ENCODE results near the gene SCN5A.

DNA sequence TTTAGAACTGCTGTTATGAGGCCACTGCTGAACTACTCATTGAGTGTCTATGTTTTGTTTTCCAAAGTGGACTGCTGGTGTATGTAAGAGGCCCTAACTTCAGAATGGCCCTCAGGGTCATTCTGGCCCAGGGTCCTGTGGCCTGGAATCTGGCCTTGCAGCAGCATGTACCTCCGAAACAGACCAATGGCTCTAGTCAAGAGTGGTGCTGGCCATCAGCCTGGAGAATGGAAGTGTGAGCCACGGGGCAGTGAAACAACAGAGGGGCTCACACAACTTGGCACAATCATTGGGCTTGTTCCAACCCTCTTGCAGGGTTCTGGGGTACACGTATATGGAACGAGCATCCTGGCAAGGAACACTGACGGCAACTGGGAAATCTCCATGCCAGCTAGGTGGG is 40.5 kb downstream of the SCN5A start:
- TF ChIP-seq CEBPB (IDR thresholded peaks at IDR 0.05; ENCODE audit: low read depth) (no peak), YY1 (IDR thresholded peaks at IDR 0.05; ENCODE audit: extremely low read depth, insufficient replicate concordance, low read depth, low read length) (no peak), POLR2A (IDR thresholded peaks at IDR 0.05; ENCODE audit: borderline replicate concordance, extremely low read depth, insufficient read depth, insufficient read length) (no peak), ZNF274 (IDR thresholded peaks at IDR 0.05; ENCODE audit: low read depth, low read length) (no peak), SIN3A (IDR thresholded peaks at IDR 0.05; ENCODE audit: low read depth) (no peak), EZH2 (IDR thresholded peaks at IDR 0.05) (no peak), RAD21 (IDR thresholded peaks at IDR 0.05; ENCODE audit: low read depth) (no peak), SP1 (IDR thresholded peaks at IDR 0.05; ENCODE audit: low read depth) (no peak), JUND (IDR thresholded peaks at IDR 0.05) (no peak)
- TF ChIP-seq, protein P1, sequence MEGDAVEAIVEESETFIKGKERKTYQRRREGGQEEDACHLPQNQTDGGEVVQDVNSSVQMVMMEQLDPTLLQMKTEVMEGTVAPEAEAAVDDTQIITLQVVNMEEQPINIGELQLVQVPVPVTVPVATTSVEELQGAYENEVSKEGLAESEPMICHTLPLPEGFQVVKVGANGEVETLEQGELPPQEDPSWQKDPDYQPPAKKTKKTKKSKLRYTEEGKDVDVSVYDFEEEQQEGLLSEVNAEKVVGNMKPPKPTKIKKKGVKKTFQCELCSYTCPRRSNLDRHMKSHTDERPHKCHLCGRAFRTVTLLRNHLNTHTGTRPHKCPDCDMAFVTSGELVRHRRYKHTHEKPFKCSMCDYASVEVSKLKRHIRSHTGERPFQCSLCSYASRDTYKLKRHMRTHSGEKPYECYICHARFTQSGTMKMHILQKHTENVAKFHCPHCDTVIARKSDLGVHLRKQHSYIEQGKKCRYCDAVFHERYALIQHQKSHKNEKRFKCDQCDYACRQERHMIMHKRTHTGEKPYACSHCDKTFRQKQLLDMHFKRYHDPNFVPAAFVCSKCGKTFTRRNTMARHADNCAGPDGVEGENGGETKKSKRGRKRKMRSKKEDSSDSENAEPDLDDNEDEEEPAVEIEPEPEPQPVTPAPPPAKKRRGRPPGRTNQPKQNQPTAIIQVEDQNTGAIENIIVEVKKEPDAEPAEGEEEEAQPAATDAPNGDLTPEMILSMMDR (IDR thresholded peaks at IDR 0.05 in 2 of 3, conservative IDR thresholded peaks at IDR 0.05 in 1 of 3; ENCODE audit: borderline replicate concordance in 1 of 3, insufficient read depth in 1 of 3, low read depth in 2 of 3, low read length in 2 of 3), result no peak
- TF ChIP-seq, protein P2, sequence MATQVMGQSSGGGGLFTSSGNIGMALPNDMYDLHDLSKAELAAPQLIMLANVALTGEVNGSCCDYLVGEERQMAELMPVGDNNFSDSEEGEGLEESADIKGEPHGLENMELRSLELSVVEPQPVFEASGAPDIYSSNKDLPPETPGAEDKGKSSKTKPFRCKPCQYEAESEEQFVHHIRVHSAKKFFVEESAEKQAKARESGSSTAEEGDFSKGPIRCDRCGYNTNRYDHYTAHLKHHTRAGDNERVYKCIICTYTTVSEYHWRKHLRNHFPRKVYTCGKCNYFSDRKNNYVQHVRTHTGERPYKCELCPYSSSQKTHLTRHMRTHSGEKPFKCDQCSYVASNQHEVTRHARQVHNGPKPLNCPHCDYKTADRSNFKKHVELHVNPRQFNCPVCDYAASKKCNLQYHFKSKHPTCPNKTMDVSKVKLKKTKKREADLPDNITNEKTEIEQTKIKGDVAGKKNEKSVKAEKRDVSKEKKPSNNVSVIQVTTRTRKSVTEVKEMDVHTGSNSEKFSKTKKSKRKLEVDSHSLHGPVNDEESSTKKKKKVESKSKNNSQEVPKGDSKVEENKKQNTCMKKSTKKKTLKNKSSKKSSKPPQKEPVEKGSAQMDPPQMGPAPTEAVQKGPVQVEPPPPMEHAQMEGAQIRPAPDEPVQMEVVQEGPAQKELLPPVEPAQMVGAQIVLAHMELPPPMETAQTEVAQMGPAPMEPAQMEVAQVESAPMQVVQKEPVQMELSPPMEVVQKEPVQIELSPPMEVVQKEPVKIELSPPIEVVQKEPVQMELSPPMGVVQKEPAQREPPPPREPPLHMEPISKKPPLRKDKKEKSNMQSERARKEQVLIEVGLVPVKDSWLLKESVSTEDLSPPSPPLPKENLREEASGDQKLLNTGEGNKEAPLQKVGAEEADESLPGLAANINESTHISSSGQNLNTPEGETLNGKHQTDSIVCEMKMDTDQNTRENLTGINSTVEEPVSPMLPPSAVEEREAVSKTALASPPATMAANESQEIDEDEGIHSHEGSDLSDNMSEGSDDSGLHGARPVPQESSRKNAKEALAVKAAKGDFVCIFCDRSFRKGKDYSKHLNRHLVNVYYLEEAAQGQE (IDR thresholded peaks at IDR 0.05; ENCODE audit: low read depth), result no peak
